HG03066 (cell line): ENCODE measurements around the gene LZIC.

ENCODE experiments used
- ATAC-seq: cut with Tn5 transposase; IDR thresholded peaks from one replicate; pipeline ENCODE4 v1.9.1; 2021; ENCODE audit warnings: low read depth; ENCODE audit not compliant: unreplicated experiment

LZIC gene

GRCh38 chr1:9910423-9911178, 32.6 kb downstream of the LZIC start:
- ATAC-seq = peak; percentile 92

GRCh38 chr1:9910076-9910422, 33.1 kb downstream of the LZIC start, which contains the start of gene CTNNBIP1:
Gene CTNNBIP1, minus strand, starts transcription at chr1:9910269. Its CDS starts 38,205 bp downstream, at chr1:9872064.
- peak; percentile 57 for ATAC-seq

- peak; percentile 1 for ATAC-seq
Measured at GRCh38 chr1:9909234-9910046, 33.8 kb downstream of the LZIC start.

GRCh38 chr1:9908871-9909233, 34.3 kb downstream of the LZIC start:
- ATAC-seq = no peak

- no peak for ATAC-seq
Measured at GRCh38 chr1:9907441-9907840, 35.8 kb downstream of the LZIC start.

- ATAC-seq = no peak
Measured at GRCh38 chr1:9906466-9906865, 36.7 kb downstream of the LZIC start.

GRCh38 chr1:9905010-9905409, 38.2 kb downstream of the LZIC start:
- no peak for ATAC-seq

GRCh38 chr1:9904596-9904995, 38.6 kb downstream of the LZIC start:
- no peak for ATAC-seq

GRCh38 chr1:9903801-9904527, 39.2 kb downstream of the LZIC start:
- ATAC-seq = no peak

- ATAC-seq = no peak
Measured at GRCh38 chr1:9902060-9902452, 41.1 kb downstream of the LZIC start.

- ATAC-seq = no peak
Measured at GRCh38 chr1:9901148-9902059, 41.8 kb downstream of the LZIC start.

- no peak for ATAC-seq
Measured at GRCh38 chr1:9900142-9901043, 42.8 kb downstream of the LZIC start.

- ATAC-seq = no peak
Measured at GRCh38 chr1:9894115-9894514, 49.1 kb downstream of the LZIC start.

- ATAC-seq = no peak
Measured at GRCh38 chr1:9892563-9893528, 50.3 kb downstream of the LZIC start.

- no peak for ATAC-seq
Measured at GRCh38 chr1:9891207-9891606, 52.0 kb downstream of the LZIC start.

- ATAC-seq = no peak
Measured at GRCh38 chr1:9890224-9890731, 52.9 kb downstream of the LZIC start.

GRCh38 chr1:9889411-9889810, 53.8 kb downstream of the LZIC start:
- ATAC-seq = no peak

- no peak for ATAC-seq
Measured at GRCh38 chr1:9888886-9889285, 54.3 kb downstream of the LZIC start.
